ENCODE results near the gene CALB2. TPM values are rescaled to one million over a fixed set of nuclear protein-coding genes. Genes with fewer than 3 reads are reported as not detected.

Gene CALB2
- polyA plus RNA-seq, 1 donor (not counting 4 experiments of a cell fraction or from before 2014, with no cell fraction given), result 1.4 TPM

DNA sequence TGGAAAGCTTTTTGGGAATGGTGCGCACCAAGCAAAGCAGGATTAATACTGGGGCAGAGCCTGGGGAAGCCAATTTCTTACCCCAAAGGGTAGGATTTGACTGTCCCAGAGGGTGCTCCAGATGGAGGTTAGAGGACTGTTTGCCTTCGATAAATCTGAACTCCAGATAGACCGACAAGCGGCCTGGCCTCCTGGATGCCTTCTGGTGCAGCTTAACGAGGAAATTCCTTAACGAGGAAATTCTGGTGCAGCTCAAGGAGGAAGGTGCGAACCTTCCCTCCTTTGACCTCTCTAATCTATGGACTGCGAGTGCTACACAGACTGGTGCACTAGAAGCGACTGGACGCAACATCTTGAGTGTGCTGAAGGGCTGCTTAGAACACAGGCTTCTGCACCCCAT is 6.5 kb downstream of the CALB2 start:
- DNase-seq (ENCODE audit: low read depth, low spot score) (no peak), FAIRE-seq (no peak)
- H3K9me1 ChIP-seq (ENCODE audit: control insufficient read depth, extremely low read depth, insufficient read depth, low read length), result no peaks in the 10 kb centered on the region
- H2AFZ ChIP-seq (ENCODE audit: control insufficient read depth, low read length), result no peak overlapping the region
- no peak for TF ChIP-seq CTCF (optimal IDR thresholded peaks at IDR 0.05 in 1 of 3, IDR thresholded peaks at IDR 0.05 in 1 of 3, conservative IDR thresholded peaks at IDR 0.05 in 1 of 3; ENCODE audit: extremely low read depth in 1 of 3, insufficient read depth in 2 of 3, low read length in 3 of 3)
- TF ChIP-seq EZH2 (IDR thresholded peaks at IDR 0.05; ENCODE audit: low read length), result no peak
- no peak overlapping the region for H3K9ac ChIP-seq (ENCODE audit: control insufficient read depth, extremely low read depth, insufficient read depth, low read length)
- peaks cover 5% of the 10 kb centered on the region for H3K27me3 ChIP-seq (ENCODE audit: control insufficient read depth, extremely low read depth, insufficient read depth, low read length)
- no peaks in the 10 kb centered on the region for H4K20me1 ChIP-seq (ENCODE audit: control insufficient read depth, extremely low read depth, insufficient read depth, low read length)
- H3K27ac ChIP-seq (ENCODE audit: control insufficient read depth, insufficient read depth, low read length), result no peak overlapping the region
- dilution Hi-C loops (cut with MboI; ENCODE audit: extremely low pct_ligation_motif_present, low sequenced_read_pairs), result no loop called here
- peaks cover 8% of the 10 kb centered on the region for H3K4me1 ChIP-seq (ENCODE audit: control insufficient read depth, extremely low read depth, insufficient read depth, low read length)
- no peaks in the 10 kb centered on the region for H3K36me3 ChIP-seq (ENCODE audit: control insufficient read depth in 2 of 2, extremely low read depth in 1 of 2, insufficient read depth in 2 of 2, low read length in 2 of 2)
- no peak overlapping the region for H3K4me3 ChIP-seq (ENCODE audit: control insufficient read depth in 2 of 3, extremely low read depth in 1 of 3, insufficient read depth in 2 of 3, low read depth in 1 of 3, low read length in 3 of 3)
- no peak overlapping the region for H3K4me2 ChIP-seq (ENCODE audit: control insufficient read depth, extremely low read depth, insufficient read depth, low read depth, low read length)
- no peaks in the 10 kb centered on the region for H3K9me3 ChIP-seq (ENCODE audit: control insufficient read depth, low read depth, low read length)
- H3K79me2 ChIP-seq (ENCODE audit: control insufficient read depth, insufficient read depth, low read length), result no peaks in the 10 kb centered on the region

DNA sequence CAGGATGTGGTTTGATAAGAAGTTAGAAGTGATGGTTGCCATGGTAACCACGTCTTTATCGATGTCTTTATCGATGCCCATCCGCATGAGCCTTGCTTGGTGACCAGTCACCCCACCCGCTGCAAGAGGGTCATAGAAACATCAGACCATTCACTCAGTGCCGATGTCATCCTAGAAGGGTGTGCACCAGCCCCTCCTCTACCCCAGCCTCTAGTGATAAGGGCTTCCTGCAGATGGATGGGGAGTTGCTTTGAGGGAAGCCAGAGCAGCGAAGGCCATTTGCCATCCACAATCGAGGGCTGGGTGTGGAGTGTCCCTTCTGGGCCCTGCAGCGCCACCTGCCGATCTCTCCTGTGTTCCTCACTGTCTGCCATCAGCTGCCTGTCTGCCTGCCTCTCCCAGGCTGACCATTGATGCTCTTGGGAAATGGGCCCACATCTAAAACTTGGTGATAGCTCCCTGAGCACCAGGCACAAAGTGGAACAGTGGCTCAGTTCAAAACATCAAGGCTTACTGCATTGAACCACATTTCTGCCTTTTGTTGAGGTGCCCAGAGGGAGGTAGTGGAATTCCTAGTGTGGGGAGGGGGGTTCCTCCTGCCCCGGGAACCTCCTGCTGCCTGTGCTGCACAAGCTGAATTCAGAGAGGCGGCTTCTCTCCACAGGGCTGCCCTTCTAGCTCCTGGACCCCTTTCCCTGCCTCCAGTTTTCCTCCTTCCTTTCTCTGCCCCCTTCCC is 8.9 kb downstream of the CALB2 start:
- no peak overlapping the region for H2AFZ ChIP-seq (ENCODE audit: control insufficient read depth, low read length)
- H3K4me3 ChIP-seq (ENCODE audit: control insufficient read depth in 2 of 3, extremely low read depth in 1 of 3, insufficient read depth in 2 of 3, low read depth in 1 of 3, low read length in 3 of 3), result no peak overlapping the region
- no peaks in the 10 kb centered on the region for H3K79me2 ChIP-seq (ENCODE audit: control insufficient read depth, insufficient read depth, low read length)
- H3K9me3 ChIP-seq (ENCODE audit: control insufficient read depth, low read depth, low read length), result no peaks in the 10 kb centered on the region
- dilution Hi-C loops (cut with MboI; ENCODE audit: extremely low pct_ligation_motif_present, low sequenced_read_pairs), result no loop called here
- TF ChIP-seq CTCF (optimal IDR thresholded peaks at IDR 0.05 in 1 of 3, IDR thresholded peaks at IDR 0.05 in 1 of 3, conservative IDR thresholded peaks at IDR 0.05 in 1 of 3; ENCODE audit: extremely low read depth in 1 of 3, insufficient read depth in 2 of 3, low read length in 3 of 3) (peak; percentile 83 to 92 (median 92)), EZH2 (IDR thresholded peaks at IDR 0.05; ENCODE audit: low read length) (no peak)
- no peak overlapping the region for H3K27ac ChIP-seq (ENCODE audit: control insufficient read depth, insufficient read depth, low read length)
- H3K27me3 ChIP-seq (ENCODE audit: control insufficient read depth, extremely low read depth, insufficient read depth, low read length), result peaks cover 5% of the 10 kb centered on the region
- H3K9ac ChIP-seq (ENCODE audit: control insufficient read depth, extremely low read depth, insufficient read depth, low read length), result no peak overlapping the region
- no peak for DNase-seq (ENCODE audit: low read depth, low spot score)
- H3K36me3 ChIP-seq (ENCODE audit: control insufficient read depth in 2 of 2, extremely low read depth in 1 of 2, insufficient read depth in 2 of 2, low read length in 2 of 2), result no peaks in the 10 kb centered on the region
- no peaks in the 10 kb centered on the region for H3K9me1 ChIP-seq (ENCODE audit: control insufficient read depth, extremely low read depth, insufficient read depth, low read length)
- no peak for FAIRE-seq
- no peaks in the 10 kb centered on the region for H4K20me1 ChIP-seq (ENCODE audit: control insufficient read depth, extremely low read depth, insufficient read depth, low read length)
- no peak overlapping the region for H3K4me2 ChIP-seq (ENCODE audit: control insufficient read depth, extremely low read depth, insufficient read depth, low read depth, low read length)
- no peaks in the 10 kb centered on the region for H3K4me1 ChIP-seq (ENCODE audit: control insufficient read depth, extremely low read depth, insufficient read depth, low read length)
